Left lung (tissue), 10 donors: ENCODE measurements around the gene TUSC2. TPM values are rescaled to one million over a fixed set of nuclear protein-coding genes. Genes with fewer than 3 reads are reported as not detected.

Experiments
- ATAC-seq: fragments of 200-7000 bp; cut with Tn5 transposase; one replicate; pipeline ENCODE4 v1.9.1; 2020; ENCODE audit warnings: moderate library complexity
- DNase-seq, 4 donors: peaks; one replicate each; pipeline ENCODE4 v3.0.0-alpha.2; 2013 to 2020
- H3K27ac ChIP-seq, 2 donors: fragments of 200-600 bp; sonication (generic) in 1 of 2; one replicate each; pipeline versions ENCODE4 v1.5.0 to v1.8.0; 2020 to 2021
- H3K27me3 ChIP-seq, 2 donors: fragments of 200-600 bp; sonication (generic) in 1 of 2; one replicate each; pipeline versions ENCODE4 v1.5.0 to v1.8.0; 2020 to 2021
- H3K36me3 ChIP-seq, 2 donors: fragments of 200-600 bp; sonication (generic) in 1 of 2; one replicate each; pipeline versions ENCODE4 v1.5.0 to v1.8.0; 2020 to 2021
- H3K4me1 ChIP-seq, 2 donors: fragments of 200-600 bp; one replicate each; pipeline ENCODE4 v1.8.0; 2021
- H3K4me3 ChIP-seq, 2 donors: fragments of 200-600 bp; sonication (generic) in 1 of 2; one replicate each; pipeline versions ENCODE4 v1.5.0 to v1.8.0; 2020 to 2021; ENCODE audit warnings: mild to moderate bottlenecking in 1 of 2
- H3K9me3 ChIP-seq, 2 donors: fragments of 200-600 bp; sonication (generic) in 1 of 2; one replicate each; pipeline versions ENCODE4 v1.5.0 to v1.8.0; 2020 to 2021
- CTCF ChIP-seq, 2 donors: fragments of 200-600 bp; sonication (generic) in 1 of 2; IDR thresholded peaks; one replicate each; pipeline versions ENCODE4 v1.5.0 to v1.8.0; 2021; ENCODE audit warnings: antibody characterized with exemption in 2 of 2
- intact Hi-C, 2 donors: fragments of 100-400 bp; cut with DNase I; formaldehyde crosslinking; loops; one replicate each; pipeline versions ENCODE4 v1.11.2 to v1.14.2; 2022
- polyA plus RNA-seq, 6 donors: library from polyadenylated mRNA; unstranded; fragments of 120-200 nt; gene quantifications; one replicate each; pipeline ENCODE4 v1.2.1, GENCODE V29; 2013; ENCODE audit not compliant: insufficient read length in 6 of 6
- total RNA-seq, 2 donors: library from RNA; stranded (reverse); fragmentation: NEBNext Ultra II Directional; extraction: Animal tissue kit (Norgen Biotek cat#: 25700); gene quantifications; one replicate each; pipeline ENCODE4 v1.2.1, GENCODE V29; 2021
- donor health status: DM: no; HTN: yes; CAD: no.
- donor health status: DM: no; HTN: no; CAD: no.

Gene TUSC2
- total and polyA plus RNA-seq, 8 donors = 15.2 to 29.6 (median 18.8) TPM

- ATAC-seq = peak; percentile 2
- H3K36me3 ChIP-seq = peaks cover 0 to 42% of the 10 kb centered on the region in 2 donors
- no peaks in the 10 kb centered on the region for H3K9me3 ChIP-seq
- H3K4me1 ChIP-seq = peaks cover 44 to 89% of the 10 kb centered on the region in 2 donors
- no peaks in the 10 kb centered on the region for H3K27me3 ChIP-seq
- peak within 1 kb of the TSS; percentile 76 to 91 for H3K4me3 ChIP-seq
- peak in 2 of 4 donors; percentile 56 to 67 for DNase-seq
- intact Hi-C loops = no loop called here
- no peak for TF ChIP-seq CTCF (IDR thresholded peaks at IDR 0.05)
- H3K27ac ChIP-seq = peak within 1 kb of the TSS; percentile 90 to 93
Measured at GRCh38 chr3:50322386-50323091, 5.5 kb downstream of the TUSC2 start, which contains the start of gene HYAL2. Gene HYAL2 (minus strand): TSS chr3:50322745. CDS start chr3:50320489, 2,256 bp downstream.

- intact Hi-C loops = no loop called here
- Histone ChIP-seq H3K27ac (peak overlapping the region; percentile 90 to 93), H3K4me3 (peak overlapping the region; percentile 76 to 91), H3K27me3 (no peaks in the 10 kb centered on the region), H3K36me3 (peaks cover 0 to 47% of the 10 kb centered on the region in 2 donors), H3K4me1 (peaks cover 44 to 89% of the 10 kb centered on the region in 2 donors), H3K9me3 (no peaks in the 10 kb centered on the region)
- ATAC-seq (no peak), DNase-seq (no peak)
- TF ChIP-seq CTCF (IDR thresholded peaks at IDR 0.05) = no peak
Measured at GRCh38 chr3:50322115-50322385, 6.0 kb downstream of the TUSC2 start.

- no peaks in the 10 kb centered on the region for H3K9me3 ChIP-seq
- DNase-seq (peak; percentile 89 to 96 (median 92)), ATAC-seq (peak; percentile 73)
- H3K27me3 ChIP-seq = no peaks in the 10 kb centered on the region
- peaks cover 45 to 89% of the 10 kb centered on the region in 2 donors for H3K4me1 ChIP-seq
- intact Hi-C loops = no loop called here
- peak in 1 of 2 donors; percentile 63 for TF ChIP-seq CTCF (IDR thresholded peaks at IDR 0.05)
- H3K4me3 ChIP-seq = peak overlapping the region; percentile 76 to 91
- peak overlapping the region; percentile 90 to 93 for H3K27ac ChIP-seq
- H3K36me3 ChIP-seq = peaks cover 0 to 52% of the 10 kb centered on the region in 2 donors
Measured at GRCh38 chr3:50321336-50322114, 6.5 kb downstream of the TUSC2 start.

GRCh38 chr3:50320853-50321335, 7.1 kb downstream of the TUSC2 start:
- H3K36me3 ChIP-seq = peaks cover 0 to 50% of the 10 kb centered on the region in 2 donors
- H3K4me1 ChIP-seq = peaks cover 45 to 90% of the 10 kb centered on the region in 2 donors
- peak in 3 of 4 donors; percentile 84 to 94 (median 89) for DNase-seq
- TF ChIP-seq CTCF (IDR thresholded peaks at IDR 0.05) = no peak
- H3K27ac ChIP-seq = peak overlapping the region; percentile 90 to 93
- H3K27me3 ChIP-seq = no peaks in the 10 kb centered on the region
- no peaks in the 10 kb centered on the region for H3K9me3 ChIP-seq
- H3K4me3 ChIP-seq = peak overlapping the region; percentile 76 to 91
- peak; percentile 60 for ATAC-seq
- intact Hi-C loops = no loop called here
